Measurements from ENCODE around the gene TMEM187.

Gene TMEM187

DNA sequence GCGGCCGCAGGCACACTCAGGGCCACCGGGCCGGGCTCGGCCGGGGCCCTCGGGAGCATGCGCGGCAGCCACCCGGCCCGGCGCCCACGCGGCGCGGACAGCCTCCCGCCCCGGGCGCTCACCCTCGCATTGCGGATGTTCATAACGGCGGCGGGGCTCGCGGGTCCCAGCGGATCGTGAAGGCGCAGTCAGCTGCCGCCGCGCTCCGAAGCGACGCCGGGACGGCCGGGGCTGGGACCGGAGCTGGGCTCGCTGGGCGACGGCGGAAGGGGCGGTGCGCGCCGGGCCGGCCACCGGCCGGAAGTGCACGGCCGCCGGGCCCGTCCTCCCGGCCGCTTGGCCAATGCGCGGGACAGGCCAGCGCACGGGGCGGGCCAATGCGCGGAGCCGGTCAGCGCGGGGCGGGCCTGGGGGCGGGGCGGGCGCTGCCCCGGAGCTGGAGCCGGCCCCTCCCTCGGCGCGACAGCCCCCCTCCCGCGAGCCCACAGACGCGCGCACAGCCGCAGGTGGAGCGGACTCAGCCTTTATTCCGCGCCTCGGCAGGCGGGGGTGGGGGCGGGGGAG, 37.7 kb upstream of the TMEM187 start, which contains the start of gene NAA10:
Gene NAA10, minus strand, starts transcription at position 276 of the 564 bp plus-strand sequence. Its CDS starts 133 bp downstream, at position 143.
- no peak for TF ChIP-seq CTCF (IDR thresholded peaks at IDR 0.05; ENCODE audit: low read depth, low read length, missing control alignments)
- DNase-seq (ENCODE audit: extremely low read depth, low read depth) = no peak
- peak within 1 kb of the TSS; percentile 76 for H3K4me3 ChIP-seq (replicated peaks; ENCODE audit: low read depth, low read length)

- H3K4me3 ChIP-seq (replicated peaks; ENCODE audit: low read depth, low read length) = peak overlapping the region; percentile 37
- no peak for TF ChIP-seq CTCF (IDR thresholded peaks at IDR 0.05; ENCODE audit: low read depth, low read length, missing control alignments)
- DNase-seq (ENCODE audit: extremely low read depth, low read depth) = no peak
Measured at GRCh38 chrX:153935326-153935851, 37.2 kb upstream of the TMEM187 start.

- no peak for DNase-seq (ENCODE audit: extremely low read depth, low read depth)
- no peak overlapping the region for H3K4me3 ChIP-seq (replicated peaks; ENCODE audit: low read depth, low read length)
- no peak for TF ChIP-seq CTCF (IDR thresholded peaks at IDR 0.05; ENCODE audit: low read depth, low read length, missing control alignments)
Measured at GRCh38 chrX:153937056-153937455, 35.5 kb upstream of the TMEM187 start.

GRCh38 chrX:153938226-153938786, 34.2 kb upstream of the TMEM187 start:
- DNase-seq (ENCODE audit: extremely low read depth, low read depth) = no peak
- TF ChIP-seq CTCF (IDR thresholded peaks at IDR 0.05; ENCODE audit: low read depth, low read length, missing control alignments) = no peak
- no peak overlapping the region for H3K4me3 ChIP-seq (replicated peaks; ENCODE audit: low read depth, low read length)

- TF ChIP-seq CTCF (IDR thresholded peaks at IDR 0.05; ENCODE audit: low read depth, low read length, missing control alignments) = no peak
- no peak for DNase-seq (ENCODE audit: extremely low read depth, low read depth)
- H3K4me3 ChIP-seq (replicated peaks; ENCODE audit: low read depth, low read length) = no peak overlapping the region
Measured at GRCh38 chrX:153939573-153939972, 33.0 kb upstream of the TMEM187 start.

DNA sequence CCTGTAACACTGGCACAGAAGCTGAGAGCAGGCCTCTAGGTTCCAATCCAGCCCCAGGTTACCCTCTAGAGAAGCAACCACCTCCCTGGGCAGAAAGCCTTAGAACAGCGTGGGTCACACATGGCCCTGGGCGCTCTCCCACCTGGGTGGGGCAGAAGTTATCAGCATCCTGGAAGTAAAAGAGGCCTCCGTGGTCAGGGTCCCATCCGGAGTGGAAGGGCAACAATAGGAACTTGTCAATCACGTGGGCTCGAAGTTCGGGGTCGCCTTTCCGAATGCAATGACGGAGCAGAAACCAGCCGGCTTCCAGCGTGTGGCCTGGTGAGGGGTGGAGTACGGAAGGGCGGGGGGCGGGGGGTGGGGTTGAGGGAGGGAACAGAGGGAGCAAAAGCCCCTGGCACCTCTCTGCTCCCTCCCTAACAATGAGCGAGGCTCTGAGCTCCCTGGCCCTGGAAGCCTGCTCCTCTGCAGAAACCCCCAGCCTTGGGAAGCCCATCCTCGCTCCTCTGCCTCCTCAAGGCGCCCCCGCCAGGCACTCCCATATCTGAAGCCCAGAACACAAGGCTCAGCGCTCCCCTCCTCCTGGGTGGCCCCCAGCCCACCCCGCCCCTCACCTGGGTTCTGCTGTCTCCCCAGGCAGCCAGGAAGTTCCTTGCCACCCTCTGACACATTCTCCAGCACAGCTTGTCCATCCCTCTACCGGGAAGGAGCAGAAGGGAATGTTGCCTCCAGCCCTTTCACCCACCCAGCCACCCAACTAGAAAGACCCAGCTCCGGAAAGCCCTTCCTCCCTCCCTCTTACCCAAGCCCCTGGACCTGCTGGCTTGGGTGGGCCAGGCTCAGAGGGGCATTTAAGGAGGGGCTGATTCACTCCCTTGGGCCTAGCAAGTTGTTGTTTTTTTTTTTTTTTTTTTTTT, 31.0 kb upstream of the TMEM187 start:
- no peak for DNase-seq (ENCODE audit: extremely low read depth, low read depth)
- no peak for TF ChIP-seq CTCF (IDR thresholded peaks at IDR 0.05; ENCODE audit: low read depth, low read length, missing control alignments)
- no peak overlapping the region for H3K4me3 ChIP-seq (replicated peaks; ENCODE audit: low read depth, low read length)

Measured in HFF-Myc (cell line).